Body of pancreas (tissue), 4 donors: ENCODE data around the gene ATXN3L.

Source experiments
- CTCF ChIP-seq, 7 experiments: fragments of 450-650 bp in 4 of 7; fragments of 200-600 bp in 3 of 7; sonication (generic) in 3 of 7; IDR thresholded peaks; one replicate each; pipeline ENCODE4 v1.5.1; 2016 to 2019; ENCODE audit warnings: antibody characterized with exemption in 7 of 7
- POLR2A ChIP-seq, 3 donors: fragments of 450-650 bp; IDR thresholded peaks; one replicate each; pipeline ENCODE4 v1.6.1; 2016; ENCODE audit warnings: antibody characterized with exemption in 3 of 3, mild to moderate bottlenecking in 2 of 3

DNA sequence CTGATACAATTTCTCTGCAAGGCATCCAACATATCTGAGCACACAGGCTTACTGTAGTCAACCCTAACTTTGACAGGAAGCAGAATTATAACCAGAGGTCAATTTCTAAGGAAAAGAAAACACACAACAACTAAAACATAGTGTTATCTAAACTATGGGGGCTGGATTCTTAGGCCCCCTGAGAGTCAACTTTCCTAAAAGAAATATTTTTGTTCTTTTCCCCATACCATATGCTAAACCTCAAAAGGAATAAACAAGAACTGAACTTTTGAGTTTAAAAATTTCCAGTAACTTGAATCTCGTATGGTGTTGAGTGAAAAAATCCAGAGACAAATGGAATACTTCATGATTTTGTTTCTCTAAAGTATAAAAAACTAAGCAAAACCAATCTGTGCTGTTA lies 42.9 kb downstream of the ATXN3L start:
- TF ChIP-seq CTCF (IDR thresholded peaks at IDR 0.05): no peak
- TF ChIP-seq POLR2A (IDR thresholded peaks at IDR 0.05): no peak
